Activated CD8-positive, alpha-beta T cell treated with anti-CD3 and anti-CD28 coated beads for 36 hours (primary cell): Measurements from ENCODE around the gene KSR2. TPM values are rescaled to one million over a fixed set of nuclear protein-coding genes. Genes with fewer than 3 reads are reported as not detected.

Source experiments
- ATAC-seq: fragments of 200-7000 bp; cut with Tn5 transposase; one replicate; pipeline ENCODE4 v1.10.0; 2021; ENCODE audit warnings: mild to moderate bottlenecking, moderate library complexity
- CTCF ChIA-PET: fragments of 350-600 bp; sonication (Branson Sonifier 250); formaldehyde crosslinking; loops from one replicate; lab custom pipeline; 2021; ENCODE audit warnings: antibody characterized with exemption; lab: Charles Lee
- POLR2A ChIA-PET: fragments of 350-600 bp; sonication (Branson Sonifier 250); formaldehyde crosslinking; loops from one replicate; lab custom pipeline; 2021; ENCODE audit warnings: antibody characterized with exemption; lab: Charles Lee
- DNase-seq: peaks from one replicate; pipeline ENCODE4 v3.0.0-alpha.2; 2020
- H3K27ac Mint-ChIP-seq: one replicate; pipeline ENCODE4 v1.8.0; 2021; ENCODE audit warnings: mild to moderate bottlenecking, mixed read lengths
- H3K27me3 Mint-ChIP-seq: one replicate; pipeline ENCODE4 v1.8.0; 2021; ENCODE audit warnings: mixed read lengths
- H3K36me3 Mint-ChIP-seq: one replicate; pipeline ENCODE4 v1.8.0; 2021; ENCODE audit warnings: low read depth, mixed read lengths
- H3K4me1 Mint-ChIP-seq: one replicate; pipeline ENCODE4 v1.8.0; 2021; ENCODE audit warnings: low read depth, mixed read lengths
- H3K4me3 Mint-ChIP-seq: one replicate; pipeline ENCODE4 v1.8.0; 2021; ENCODE audit warnings: mild to moderate bottlenecking, moderate library complexity, mixed read lengths
- H3K9me3 Mint-ChIP-seq: one replicate; pipeline ENCODE4 v1.8.0; 2021; ENCODE audit warnings: mixed read lengths
- intact Hi-C: fragments of 100-400 bp; cut with micrococcal nuclease; formaldehyde crosslinking; loops from one replicate; pipeline ENCODE4 v1.10.0; 2022
- total RNA-seq, 2 experiments: library from RNA; stranded (reverse); gene quantifications; one replicate each; pipeline ENCODE4 v1.2.3, GENCODE V29; 2021
- TF ChIP-seq, protein P1 (sequence below): fragments of 200-600 bp; IDR thresholded peaks from one replicate; pipeline ENCODE4 v1.8.0; 2022; ENCODE audit warnings: antibody characterized with exemption, mild to moderate bottlenecking

KSR2 gene
- total RNA-seq, 2 experiments from 2014 or later: 0.02 TPM; not detected in 1

- H3K4me1 Mint-ChIP-seq: no peaks in the 10 kb centered on the region
- TF ChIP-seq, protein P1, sequence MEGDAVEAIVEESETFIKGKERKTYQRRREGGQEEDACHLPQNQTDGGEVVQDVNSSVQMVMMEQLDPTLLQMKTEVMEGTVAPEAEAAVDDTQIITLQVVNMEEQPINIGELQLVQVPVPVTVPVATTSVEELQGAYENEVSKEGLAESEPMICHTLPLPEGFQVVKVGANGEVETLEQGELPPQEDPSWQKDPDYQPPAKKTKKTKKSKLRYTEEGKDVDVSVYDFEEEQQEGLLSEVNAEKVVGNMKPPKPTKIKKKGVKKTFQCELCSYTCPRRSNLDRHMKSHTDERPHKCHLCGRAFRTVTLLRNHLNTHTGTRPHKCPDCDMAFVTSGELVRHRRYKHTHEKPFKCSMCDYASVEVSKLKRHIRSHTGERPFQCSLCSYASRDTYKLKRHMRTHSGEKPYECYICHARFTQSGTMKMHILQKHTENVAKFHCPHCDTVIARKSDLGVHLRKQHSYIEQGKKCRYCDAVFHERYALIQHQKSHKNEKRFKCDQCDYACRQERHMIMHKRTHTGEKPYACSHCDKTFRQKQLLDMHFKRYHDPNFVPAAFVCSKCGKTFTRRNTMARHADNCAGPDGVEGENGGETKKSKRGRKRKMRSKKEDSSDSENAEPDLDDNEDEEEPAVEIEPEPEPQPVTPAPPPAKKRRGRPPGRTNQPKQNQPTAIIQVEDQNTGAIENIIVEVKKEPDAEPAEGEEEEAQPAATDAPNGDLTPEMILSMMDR: peak; percentile 8
Measured at GRCh38 chr12:117472983-117473382, 495.8 kb downstream of the KSR2 start.

GRCh38 chr12:117470804-117471203, 498.0 kb downstream of the KSR2 start:
- no peak overlapping the region for H3K4me3 Mint-ChIP-seq

More at GRCh38 chr12:117472983-117473382, 495.8 kb downstream of the KSR2 start:
- no peak for ATAC-seq
- no peak overlapping the region for H3K4me3 Mint-ChIP-seq
- no peaks in the 10 kb centered on the region for H3K27me3 Mint-ChIP-seq
- no peak for DNase-seq
- intact Hi-C loops: no loop called here
- POLR2A ChIA-PET: no interaction called here
- H3K27ac Mint-ChIP-seq: no peak overlapping the region
- CTCF ChIA-PET: no interaction called here
- peaks cover 4% of the 10 kb centered on the region for H3K9me3 Mint-ChIP-seq
- no peaks in the 10 kb centered on the region for H3K36me3 Mint-ChIP-seq

DNA sequence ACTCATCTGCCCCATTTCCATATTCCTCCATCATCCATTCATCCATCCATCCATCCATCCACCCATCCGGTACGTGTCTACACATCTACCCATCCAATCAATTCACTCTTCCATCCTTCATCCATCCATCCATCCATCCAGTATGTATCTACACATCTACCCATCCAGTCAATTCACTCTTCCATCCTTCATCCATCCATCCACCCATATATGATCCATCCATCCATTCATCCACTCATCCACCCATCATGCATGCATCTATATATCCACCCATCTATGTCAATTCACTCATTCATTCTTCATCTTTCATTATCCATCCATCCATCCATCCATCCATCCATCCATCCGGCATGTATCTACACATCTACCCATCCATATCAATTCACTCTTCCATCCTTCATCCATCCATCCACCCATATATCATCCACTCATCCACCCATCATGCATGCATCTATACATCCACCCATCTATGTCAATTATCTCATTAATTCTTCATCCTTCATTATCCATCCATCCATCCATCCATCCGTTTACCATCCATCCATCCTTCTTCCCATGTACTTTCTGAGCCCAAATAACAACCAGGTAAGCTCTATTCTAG, 498.8 kb downstream of the KSR2 start:
- ChIA-PET CTCF (no interaction called here), POLR2A (no interaction called here)
- no peak for DNase-seq
- Mint-ChIP-seq H3K36me3 (no peaks in the 10 kb centered on the region), H3K27ac (no peak overlapping the region), H3K27me3 (no peaks in the 10 kb centered on the region), H3K4me3 (no peak overlapping the region), H3K9me3 (peaks cover 4% of the 10 kb centered on the region), H3K4me1 (no peaks in the 10 kb centered on the region)
- no peak for ATAC-seq
- intact Hi-C loops: no loop called here
- TF ChIP-seq, protein P1: no peak

More at GRCh38 chr12:117470804-117471203, 498.0 kb downstream of the KSR2 start:
- ChIA-PET CTCF (no interaction called here), POLR2A (no interaction called here)
- Mint-ChIP-seq H3K36me3 (no peaks in the 10 kb centered on the region), H3K9me3 (peaks cover 4% of the 10 kb centered on the region), H3K27me3 (no peaks in the 10 kb centered on the region), H3K4me1 (no peaks in the 10 kb centered on the region), H3K27ac (no peak overlapping the region)
- intact Hi-C loops: no loop called here
- DNase-seq: no peak
- ATAC-seq: no peak
- TF ChIP-seq, protein P1: peak; percentile 70

DNA sequence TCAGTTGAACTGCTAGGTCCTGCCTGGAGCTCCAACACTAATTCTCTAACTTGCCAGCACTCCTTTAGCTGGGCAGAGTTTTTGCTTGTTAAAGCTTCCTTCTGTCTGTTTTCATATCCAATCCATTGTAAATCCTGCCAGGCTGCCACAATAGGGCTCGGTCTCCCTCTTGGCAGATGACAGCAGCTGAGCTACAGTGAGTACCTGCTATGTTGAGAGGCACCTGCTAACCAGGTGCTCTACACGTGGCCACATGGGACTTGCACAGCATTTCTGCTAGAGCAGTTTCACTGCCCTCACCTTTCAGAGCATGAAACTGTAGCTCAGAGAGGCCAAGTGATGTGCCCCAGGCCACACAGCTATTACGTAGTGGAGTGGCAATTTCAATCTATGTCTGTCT, 500.8 kb downstream of the KSR2 start:
- Mint-ChIP-seq H3K4me1 (no peaks in the 10 kb centered on the region), H3K4me3 (no peak overlapping the region), H3K27me3 (no peaks in the 10 kb centered on the region), H3K27ac (no peak overlapping the region), H3K36me3 (no peaks in the 10 kb centered on the region), H3K9me3 (peaks cover 4% of the 10 kb centered on the region)
- intact Hi-C loops: no loop called here
- ChIA-PET POLR2A (no interaction called here), CTCF (no interaction called here)
- no peak for DNase-seq
- TF ChIP-seq, protein P1: no peak
- no peak for ATAC-seq

GRCh38 chr12:117467588-117467987, 501.2 kb downstream of the KSR2 start:
- H3K27me3 Mint-ChIP-seq: no peaks in the 10 kb centered on the region
- intact Hi-C loops: no loop called here
- H3K4me3 Mint-ChIP-seq: no peak overlapping the region
- ATAC-seq (no peak), DNase-seq (no peak)
- H3K36me3 Mint-ChIP-seq: no peaks in the 10 kb centered on the region
- ChIA-PET CTCF (no interaction called here), POLR2A (no interaction called here)
- no peaks in the 10 kb centered on the region for H3K4me1 Mint-ChIP-seq
- TF ChIP-seq, protein P1: no peak
- H3K27ac Mint-ChIP-seq: no peak overlapping the region
- H3K9me3 Mint-ChIP-seq: peaks cover 4% of the 10 kb centered on the region
